ENCODE measurements around the gene LGI4. TPM values are rescaled to one million over a fixed set of nuclear protein-coding genes. Genes with fewer than 3 reads are reported as not detected.

The LGI4 gene
- total and polyA plus RNA-seq, 4 donors = 10.9 to 37.5 (median 19.9) TPM

- Histone ChIP-seq H3K27ac (ENCODE audit: low read depth, low read length) (no peak overlapping the region), H3K4me1 (ENCODE audit: control insufficient read depth, insufficient read depth, low read length) (no peaks in the 10 kb centered on the region), H3K36me3 (ENCODE audit: control insufficient read depth, insufficient read depth, low read length) (no peaks in the 10 kb centered on the region), H3K27me3 (ENCODE audit: control insufficient read depth, insufficient read depth, low read length) (peaks cover 3% of the 10 kb centered on the region), H3K4me3 (ENCODE audit: low read depth, low read length) (no peak overlapping the region), H3K9me3 (ENCODE audit: control insufficient read depth, insufficient read depth, low read length) (no peaks in the 10 kb centered on the region)
- no peak for DNase-seq (ENCODE audit: low read depth in 4 of 6, low spot score in 6 of 6)
- 90% methylated on average over 2 of the region's 2 CpGs for WGBS (ENCODE audit: insufficient coverage)
Observed at GRCh38 chr19:35161434-35161743, 26.5 kb upstream of the LGI4 start.

GRCh38 chr19:35160629-35161433 is 26.0 kb upstream of the LGI4 start:
- no peaks in the 10 kb centered on the region for H3K4me1 ChIP-seq (ENCODE audit: control insufficient read depth, insufficient read depth, low read length)
- H3K27me3 ChIP-seq (ENCODE audit: control insufficient read depth, insufficient read depth, low read length) = peaks cover 5% of the 10 kb centered on the region
- no peaks in the 10 kb centered on the region for H3K36me3 ChIP-seq (ENCODE audit: control insufficient read depth, insufficient read depth, low read length)
- 92% methylated on average over 3 of the region's 9 CpGs for WGBS (ENCODE audit: insufficient coverage)
- H3K9me3 ChIP-seq (ENCODE audit: control insufficient read depth, insufficient read depth, low read length) = no peaks in the 10 kb centered on the region
- no peak overlapping the region for H3K27ac ChIP-seq (ENCODE audit: low read depth, low read length)
- DNase-seq (ENCODE audit: low read depth in 4 of 6, low spot score in 6 of 6) = no peak
- no peak overlapping the region for H3K4me3 ChIP-seq (ENCODE audit: low read depth, low read length)

- Histone ChIP-seq H3K27me3 (ENCODE audit: control insufficient read depth, insufficient read depth, low read length) (peaks cover 18% of the 10 kb centered on the region), H3K27ac (ENCODE audit: low read depth, low read length) (no peak overlapping the region), H3K9me3 (ENCODE audit: control insufficient read depth, insufficient read depth, low read length) (no peaks in the 10 kb centered on the region), H3K36me3 (ENCODE audit: control insufficient read depth, insufficient read depth, low read length) (peaks cover 5% of the 10 kb centered on the region), H3K4me1 (ENCODE audit: control insufficient read depth, insufficient read depth, low read length) (peaks cover 6% of the 10 kb centered on the region), H3K4me3 (ENCODE audit: low read depth, low read length) (no peak overlapping the region)
- DNase-seq (ENCODE audit: low read depth in 4 of 6, low spot score in 6 of 6) = no peak
- 82% methylated on average over 3 of the region's 8 CpGs for WGBS (ENCODE audit: insufficient coverage)
Observed at GRCh38 chr19:35159606-35160005, 24.7 kb upstream of the LGI4 start.

GRCh38 chr19:35157431-35157830 is 22.6 kb upstream of the LGI4 start:
- H3K27ac ChIP-seq (ENCODE audit: low read depth, low read length) = no peak overlapping the region
- peaks cover 10% of the 10 kb centered on the region for H3K36me3 ChIP-seq (ENCODE audit: control insufficient read depth, insufficient read depth, low read length)
- peaks cover 38% of the 10 kb centered on the region for H3K27me3 ChIP-seq (ENCODE audit: control insufficient read depth, insufficient read depth, low read length)
- H3K4me3 ChIP-seq (ENCODE audit: low read depth, low read length) = no peak overlapping the region
- H3K4me1 ChIP-seq (ENCODE audit: control insufficient read depth, insufficient read depth, low read length) = peaks cover 20% of the 10 kb centered on the region
- H3K9me3 ChIP-seq (ENCODE audit: control insufficient read depth, insufficient read depth, low read length) = no peaks in the 10 kb centered on the region
- DNase-seq (ENCODE audit: low read depth in 4 of 6, low spot score in 6 of 6) = no peak
- no CpG with 5 or more reads among the region's 4 CpGs for WGBS (ENCODE audit: insufficient coverage)

GRCh38 chr19:35156673-35157014 is 21.8 kb upstream of the LGI4 start:
- WGBS (ENCODE audit: insufficient coverage) = 66% methylated on average over 6 of the region's 7 CpGs
- Histone ChIP-seq H3K4me3 (ENCODE audit: low read depth, low read length) (no peak overlapping the region), H3K36me3 (ENCODE audit: control insufficient read depth, insufficient read depth, low read length) (peaks cover 11% of the 10 kb centered on the region), H3K9me3 (ENCODE audit: control insufficient read depth, insufficient read depth, low read length) (no peaks in the 10 kb centered on the region), H3K27me3 (ENCODE audit: control insufficient read depth, insufficient read depth, low read length) (peaks cover 38% of the 10 kb centered on the region), H3K4me1 (ENCODE audit: control insufficient read depth, insufficient read depth, low read length) (peaks cover 20% of the 10 kb centered on the region), H3K27ac (ENCODE audit: low read depth, low read length) (no peak overlapping the region)
- DNase-seq (ENCODE audit: low read depth in 4 of 6, low spot score in 6 of 6) = no peak

- Histone ChIP-seq H3K4me1 (ENCODE audit: control insufficient read depth, insufficient read depth, low read length) (peaks cover 20% of the 10 kb centered on the region), H3K27ac (ENCODE audit: low read depth, low read length) (no peak overlapping the region), H3K36me3 (ENCODE audit: control insufficient read depth, insufficient read depth, low read length) (peaks cover 16% of the 10 kb centered on the region), H3K9me3 (ENCODE audit: control insufficient read depth, insufficient read depth, low read length) (no peaks in the 10 kb centered on the region), H3K4me3 (ENCODE audit: low read depth, low read length) (no peak overlapping the region), H3K27me3 (ENCODE audit: control insufficient read depth, insufficient read depth, low read length) (peaks cover 38% of the 10 kb centered on the region)
- 86% methylated on average over 6 of the region's 6 CpGs for WGBS (ENCODE audit: insufficient coverage)
- DNase-seq (ENCODE audit: low read depth in 4 of 6, low spot score in 6 of 6) = no peak
Observed at GRCh38 chr19:35155981-35156672, 21.3 kb upstream of the LGI4 start.

- peaks cover 38% of the 10 kb centered on the region for H3K27me3 ChIP-seq (ENCODE audit: control insufficient read depth, insufficient read depth, low read length)
- no peaks in the 10 kb centered on the region for H3K9me3 ChIP-seq (ENCODE audit: control insufficient read depth, insufficient read depth, low read length)
- no peak for DNase-seq (ENCODE audit: low read depth in 4 of 6, low spot score in 6 of 6)
- peaks cover 22% of the 10 kb centered on the region for H3K36me3 ChIP-seq (ENCODE audit: control insufficient read depth, insufficient read depth, low read length)
- H3K4me1 ChIP-seq (ENCODE audit: control insufficient read depth, insufficient read depth, low read length) = peaks cover 20% of the 10 kb centered on the region
- no peak overlapping the region for H3K27ac ChIP-seq (ENCODE audit: low read depth, low read length)
- H3K4me3 ChIP-seq (ENCODE audit: low read depth, low read length) = peak overlapping the region; percentile 45
- 34% methylated on average over 17 of the region's 17 CpGs for WGBS (ENCODE audit: insufficient coverage)
Observed at GRCh38 chr19:35155441-35155840, 20.6 kb upstream of the LGI4 start.

GRCh38 chr19:35154525-35155406 is 19.9 kb upstream of the LGI4 start, which contains the start of gene FXYD5:
Gene FXYD5, plus strand, starts transcription at chr19:35154735. Its CDS starts 816 bp downstream, at chr19:35155551.
- H3K27ac ChIP-seq (ENCODE audit: low read depth, low read length) = no peak within 1 kb of the TSS
- H3K27me3 ChIP-seq (ENCODE audit: control insufficient read depth, insufficient read depth, low read length) = peaks cover 38% of the 10 kb centered on the region
- peaks cover 23% of the 10 kb centered on the region for H3K36me3 ChIP-seq (ENCODE audit: control insufficient read depth, insufficient read depth, low read length)
- peaks cover 20% of the 10 kb centered on the region for H3K4me1 ChIP-seq (ENCODE audit: control insufficient read depth, insufficient read depth, low read length)
- peak within 1 kb of the TSS; percentile 45 for H3K4me3 ChIP-seq (ENCODE audit: low read depth, low read length)
- peak in 1 of 6 donors; percentile 29 for DNase-seq (ENCODE audit: low read depth in 4 of 6, low spot score in 6 of 6)
- 1% methylated on average over 39 of the region's 49 CpGs for WGBS (ENCODE audit: insufficient coverage)
- H3K9me3 ChIP-seq (ENCODE audit: control insufficient read depth, insufficient read depth, low read length) = no peaks in the 10 kb centered on the region

- DNase-seq (ENCODE audit: low read depth in 4 of 6, low spot score in 6 of 6) = peak in 1 of 6 donors; percentile 11
- Histone ChIP-seq H3K9me3 (ENCODE audit: control insufficient read depth, insufficient read depth, low read length) (no peaks in the 10 kb centered on the region), H3K4me3 (ENCODE audit: low read depth, low read length) (peak overlapping the region; percentile 45), H3K36me3 (ENCODE audit: control insufficient read depth, insufficient read depth, low read length) (peaks cover 24% of the 10 kb centered on the region), H3K27me3 (ENCODE audit: control insufficient read depth, insufficient read depth, low read length) (peaks cover 38% of the 10 kb centered on the region), H3K27ac (ENCODE audit: low read depth, low read length) (no peak overlapping the region), H3K4me1 (ENCODE audit: control insufficient read depth, insufficient read depth, low read length) (peaks cover 20% of the 10 kb centered on the region)
- 5% methylated on average over 27 of the region's 36 CpGs for WGBS (ENCODE audit: insufficient coverage)
Observed at GRCh38 chr19:35153701-35154524, 19.1 kb upstream of the LGI4 start.
